Panc1 (cell line): Measurements from ENCODE around the gene LACC1.

Experiments used
- POLR2AphosphoS5 ChIP-seq: IDR thresholded peaks from 2 replicates; pipeline ENCODE4 v1.6.1; 2012; ENCODE audit warnings: mild to moderate bottlenecking, low read depth, low read length, moderate library complexity
- REST ChIP-seq, 2 experiments: IDR thresholded peaks; 2 replicates each; pipeline ENCODE4 v1.6.1; 2011 to 2012; ENCODE audit warnings: low read depth in 2 of 2, control low read depth in 1 of 2, low read length in 1 of 2, mild to moderate bottlenecking in 1 of 2, moderate library complexity in 1 of 2; ENCODE audit not compliant: insufficient read depth in 1 of 2
- SIN3A ChIP-seq: IDR thresholded peaks from 2 replicates; pipeline ENCODE4 v1.6.1; 2012; ENCODE audit warnings: low read depth, mild to moderate bottlenecking, low read length, moderate library complexity, borderline replicate concordance; ENCODE audit not compliant: insufficient read depth
- TCF7L2 ChIP-seq: IDR thresholded peaks from 2 replicates; pipeline ENCODE4 v1.6.1; 2011; ENCODE audit warnings: mild to moderate bottlenecking, low read depth, low read length, inconsistent platforms
- TF ChIP-seq, protein P1 (sequence below): fragments of 450-650 bp; IDR thresholded peaks from 2 replicates; pipeline ENCODE4 v1.5.1; 2017; ENCODE audit warnings: mild to moderate bottlenecking

DNA sequence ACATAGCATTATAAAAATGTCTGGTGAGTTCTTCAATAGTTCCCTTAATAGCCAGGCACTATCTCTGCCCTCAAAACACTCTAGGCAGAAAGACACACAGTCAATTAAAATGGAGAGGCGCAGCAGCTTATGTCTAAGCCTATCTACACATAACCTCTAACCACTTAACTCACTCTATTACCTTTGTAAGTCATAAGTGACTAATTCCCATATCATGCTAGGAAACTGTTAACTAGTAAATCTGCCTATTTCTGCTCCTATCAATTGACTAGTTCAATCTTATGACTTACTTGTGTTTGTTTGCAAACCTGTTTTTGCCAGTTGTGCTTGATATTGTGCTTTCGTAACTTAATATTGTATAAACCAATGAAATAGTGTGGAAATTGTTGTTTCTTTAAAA, 3.3 kb upstream of the LACC1 start:
- TF ChIP-seq REST (IDR thresholded peaks at IDR 0.05; ENCODE audit: insufficient read depth in 1 of 2, low read depth in 2 of 2, low read length in 1 of 2) (no peak), POLR2AphosphoS5 (no peak), SIN3A (no peak), TCF7L2 (no peak)
- TF ChIP-seq, protein P1, sequence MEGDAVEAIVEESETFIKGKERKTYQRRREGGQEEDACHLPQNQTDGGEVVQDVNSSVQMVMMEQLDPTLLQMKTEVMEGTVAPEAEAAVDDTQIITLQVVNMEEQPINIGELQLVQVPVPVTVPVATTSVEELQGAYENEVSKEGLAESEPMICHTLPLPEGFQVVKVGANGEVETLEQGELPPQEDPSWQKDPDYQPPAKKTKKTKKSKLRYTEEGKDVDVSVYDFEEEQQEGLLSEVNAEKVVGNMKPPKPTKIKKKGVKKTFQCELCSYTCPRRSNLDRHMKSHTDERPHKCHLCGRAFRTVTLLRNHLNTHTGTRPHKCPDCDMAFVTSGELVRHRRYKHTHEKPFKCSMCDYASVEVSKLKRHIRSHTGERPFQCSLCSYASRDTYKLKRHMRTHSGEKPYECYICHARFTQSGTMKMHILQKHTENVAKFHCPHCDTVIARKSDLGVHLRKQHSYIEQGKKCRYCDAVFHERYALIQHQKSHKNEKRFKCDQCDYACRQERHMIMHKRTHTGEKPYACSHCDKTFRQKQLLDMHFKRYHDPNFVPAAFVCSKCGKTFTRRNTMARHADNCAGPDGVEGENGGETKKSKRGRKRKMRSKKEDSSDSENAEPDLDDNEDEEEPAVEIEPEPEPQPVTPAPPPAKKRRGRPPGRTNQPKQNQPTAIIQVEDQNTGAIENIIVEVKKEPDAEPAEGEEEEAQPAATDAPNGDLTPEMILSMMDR = no peak
